ENCODE data around the gene TSHZ2. TPM values are rescaled to one million over a fixed set of nuclear protein-coding genes. Genes with fewer than 3 reads are reported as not detected.

TSHZ2 gene
- polyA plus RNA-seq, 1 donor, result 10.7 TPM

DNA sequence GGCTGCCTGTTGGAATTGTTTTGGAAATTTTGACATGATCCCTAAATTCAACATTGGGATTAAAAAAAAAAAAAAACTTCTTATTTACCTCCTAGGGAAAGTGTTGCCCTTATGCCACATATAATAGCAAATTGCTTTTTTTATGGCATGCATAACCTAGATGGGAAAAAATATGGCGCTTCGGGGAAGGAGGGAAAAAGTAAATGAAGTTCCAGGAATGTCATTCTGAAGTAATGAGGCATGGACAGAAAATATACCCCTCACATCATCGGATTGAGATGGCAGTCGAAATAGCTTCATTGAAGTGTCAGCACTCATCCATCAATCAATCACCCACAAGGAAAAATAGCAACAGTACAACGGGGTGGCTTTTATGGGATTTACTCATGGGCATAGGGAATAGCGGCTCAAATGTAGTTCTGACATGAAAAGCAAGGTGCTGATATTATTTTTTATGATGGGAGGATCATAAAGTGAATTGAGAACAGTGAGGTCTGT is 516.7 kb downstream of the TSHZ2 start:
- WGBS (ENCODE audit: insufficient coverage, low lambda C conversion rate), result 100% methylated on average over 2 of the region's 6 CpGs
- Histone ChIP-seq H3K27me3 (ENCODE audit: control insufficient read depth, insufficient read depth, low read length) (no peaks in the 10 kb centered on the region), H3K9me3 (ENCODE audit: control insufficient read depth, low read depth, low read length) (no peaks in the 10 kb centered on the region), H3K4me1 (ENCODE audit: control insufficient read depth, insufficient read depth, low read length) (no peaks in the 10 kb centered on the region), H3K4me3 (ENCODE audit: low read length) (no peak overlapping the region), H3K27ac (ENCODE audit: low read length) (no peak overlapping the region), H3K36me3 (ENCODE audit: control insufficient read depth, insufficient read depth, low read length) (no peaks in the 10 kb centered on the region)
- no peak for DNase-seq

DNA sequence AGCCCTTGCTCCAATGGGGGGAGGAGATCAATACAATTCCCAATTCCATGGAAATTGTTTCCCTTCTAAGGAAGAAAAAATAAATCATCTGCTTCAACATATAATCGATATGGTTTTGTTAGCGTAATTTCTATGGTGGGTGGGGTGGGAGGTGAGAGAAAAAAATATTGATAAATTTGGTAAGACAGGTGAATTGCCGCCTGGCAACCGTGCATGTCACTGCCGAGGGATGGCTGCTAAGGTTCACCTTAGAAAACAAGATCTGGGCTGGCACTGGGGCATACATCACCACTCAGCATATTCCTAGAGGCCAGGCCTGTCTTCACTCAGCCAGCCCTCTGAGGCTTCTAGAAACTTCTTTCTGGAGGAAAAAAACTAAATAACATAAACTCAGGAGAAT is 517.4 kb downstream of the TSHZ2 start:
- H3K4me3 ChIP-seq (ENCODE audit: low read length), result no peak overlapping the region

DNA sequence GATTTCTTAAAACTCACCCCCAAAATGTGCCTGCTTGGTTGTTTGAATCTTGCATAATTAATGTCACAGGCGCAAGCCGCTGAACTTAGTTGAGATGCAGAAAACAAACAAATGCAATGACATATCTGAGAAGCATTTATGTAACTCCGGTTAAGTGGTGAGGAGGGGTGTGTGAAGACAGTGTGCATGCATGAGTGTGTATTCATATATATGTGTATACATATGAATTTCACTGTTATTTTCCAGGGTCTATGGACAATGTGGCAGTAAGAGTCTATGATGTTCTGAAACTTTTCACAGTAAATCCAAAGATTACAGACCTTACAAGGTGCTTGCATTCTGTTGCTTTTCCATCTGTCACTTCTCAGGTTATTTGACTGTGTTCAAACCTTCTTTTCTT is 518.5 kb downstream of the TSHZ2 start:
- no peaks in the 10 kb centered on the region for H3K4me1 ChIP-seq (ENCODE audit: control insufficient read depth, insufficient read depth, low read length)
- no peaks in the 10 kb centered on the region for H3K27me3 ChIP-seq (ENCODE audit: control insufficient read depth, insufficient read depth, low read length)
- DNase-seq, result no peak
- H3K36me3 ChIP-seq (ENCODE audit: control insufficient read depth, insufficient read depth, low read length), result no peaks in the 10 kb centered on the region
- no peaks in the 10 kb centered on the region for H3K9me3 ChIP-seq (ENCODE audit: control insufficient read depth, low read depth, low read length)
- no CpG with 5 or more reads among the region's 3 CpGs for WGBS (ENCODE audit: insufficient coverage, low lambda C conversion rate)
- H3K27ac ChIP-seq (ENCODE audit: low read length), result no peak overlapping the region
- no peak overlapping the region for H3K4me3 ChIP-seq (ENCODE audit: low read length)

More for the DNA sequence above, 517.4 kb downstream of the TSHZ2 start:
- Histone ChIP-seq H3K36me3 (ENCODE audit: control insufficient read depth, insufficient read depth, low read length) (no peaks in the 10 kb centered on the region), H3K4me1 (ENCODE audit: control insufficient read depth, insufficient read depth, low read length) (no peaks in the 10 kb centered on the region), H3K27ac (ENCODE audit: low read length) (no peak overlapping the region), H3K27me3 (ENCODE audit: control insufficient read depth, insufficient read depth, low read length) (no peaks in the 10 kb centered on the region), H3K9me3 (ENCODE audit: control insufficient read depth, low read depth, low read length) (no peaks in the 10 kb centered on the region)
- DNase-seq, result no peak
- WGBS (ENCODE audit: insufficient coverage, low lambda C conversion rate), result 100% methylated on average over 2 of the region's 5 CpGs

DNA sequence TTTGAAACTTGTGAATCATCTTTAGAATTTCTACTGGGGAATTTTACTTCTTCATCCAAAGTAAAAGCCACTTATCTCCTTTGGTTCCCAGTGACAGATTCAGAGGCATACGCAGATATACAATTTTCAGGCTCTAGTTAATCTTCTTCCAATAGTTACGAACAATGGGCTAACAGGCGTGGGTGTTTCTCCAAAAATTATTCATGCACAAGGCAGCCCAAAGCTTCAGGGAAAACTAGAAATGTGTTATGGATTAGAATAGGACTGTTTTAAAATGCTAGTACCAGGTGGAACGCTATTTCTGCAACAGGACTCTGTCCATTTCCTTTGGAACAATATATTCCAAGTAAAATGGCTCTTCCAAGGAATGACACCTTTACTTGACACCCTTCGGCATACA is 519.3 kb downstream of the TSHZ2 start:
- no peak for DNase-seq
- Histone ChIP-seq H3K27ac (ENCODE audit: low read length) (no peak overlapping the region), H3K4me1 (ENCODE audit: control insufficient read depth, insufficient read depth, low read length) (no peaks in the 10 kb centered on the region), H3K9me3 (ENCODE audit: control insufficient read depth, low read depth, low read length) (no peaks in the 10 kb centered on the region), H3K27me3 (ENCODE audit: control insufficient read depth, insufficient read depth, low read length) (no peaks in the 10 kb centered on the region), H3K36me3 (ENCODE audit: control insufficient read depth, insufficient read depth, low read length) (no peaks in the 10 kb centered on the region), H3K4me3 (ENCODE audit: low read length) (no peak overlapping the region)
- whole genome bisulfite sequencing (ENCODE audit: insufficient coverage, low lambda C conversion rate), result 100% methylated on average over 1 of the region's 5 CpGs

DNA sequence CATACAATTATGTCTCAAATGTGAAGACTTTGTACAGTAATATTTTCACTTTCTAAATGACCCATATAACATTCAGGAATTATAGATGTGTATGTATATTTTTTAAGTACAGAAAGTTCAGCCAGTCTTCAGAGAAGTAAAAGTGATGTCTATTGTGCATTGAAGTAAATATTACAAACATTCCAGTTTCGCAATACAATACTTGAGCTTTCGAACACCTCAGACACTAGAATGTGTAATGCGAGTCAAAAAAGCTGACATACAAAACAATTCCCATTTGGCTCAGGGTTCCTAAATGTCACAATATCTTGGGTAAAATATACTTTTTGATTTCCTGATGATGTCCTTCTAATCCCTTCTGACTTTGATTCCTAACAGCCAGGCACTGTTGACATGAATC is 520.1 kb downstream of the TSHZ2 start:
- H3K4me3 ChIP-seq (ENCODE audit: low read length), result no peak overlapping the region
- no peaks in the 10 kb centered on the region for H3K27me3 ChIP-seq (ENCODE audit: control insufficient read depth, insufficient read depth, low read length)
- no peaks in the 10 kb centered on the region for H3K4me1 ChIP-seq (ENCODE audit: control insufficient read depth, insufficient read depth, low read length)
- no peaks in the 10 kb centered on the region for H3K9me3 ChIP-seq (ENCODE audit: control insufficient read depth, low read depth, low read length)
- DNase-seq, result no peak
- WGBS (ENCODE audit: insufficient coverage, low lambda C conversion rate), result no CpG with 5 or more reads among the region's 3 CpGs
- no peaks in the 10 kb centered on the region for H3K36me3 ChIP-seq (ENCODE audit: control insufficient read depth, insufficient read depth, low read length)
- H3K27ac ChIP-seq (ENCODE audit: low read length), result no peak overlapping the region

DNA sequence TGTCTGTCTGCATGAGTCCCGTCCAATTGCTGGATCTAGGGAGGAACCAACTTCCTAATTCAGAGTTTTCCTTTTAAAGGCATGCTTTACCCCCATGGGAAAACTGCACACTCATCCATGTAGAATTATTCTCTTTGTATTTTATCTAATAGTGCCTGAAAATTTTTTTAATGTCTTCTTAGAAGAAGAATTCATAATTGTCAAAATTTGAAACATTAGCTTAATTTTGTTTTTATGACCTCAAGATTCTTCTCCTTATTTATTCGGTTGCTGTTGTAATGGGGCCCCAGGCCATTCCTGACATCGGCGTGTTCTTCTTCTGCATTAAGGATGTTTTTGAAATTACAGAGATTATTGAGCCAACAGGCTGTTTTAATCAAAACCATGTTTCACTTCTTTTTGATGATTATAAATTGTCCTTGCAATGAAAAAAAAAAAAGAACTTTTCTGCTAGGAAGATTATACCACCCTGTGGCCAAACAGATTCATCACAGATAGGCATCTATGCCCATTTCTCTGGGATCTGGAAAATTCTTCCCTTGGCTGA is 521.2 kb downstream of the TSHZ2 start:
- Histone ChIP-seq H3K9me3 (ENCODE audit: control insufficient read depth, low read depth, low read length) (no peaks in the 10 kb centered on the region), H3K27ac (ENCODE audit: low read length) (no peak overlapping the region), H3K4me3 (ENCODE audit: low read length) (no peak overlapping the region), H3K36me3 (ENCODE audit: control insufficient read depth, insufficient read depth, low read length) (no peaks in the 10 kb centered on the region), H3K27me3 (ENCODE audit: control insufficient read depth, insufficient read depth, low read length) (no peaks in the 10 kb centered on the region), H3K4me1 (ENCODE audit: control insufficient read depth, insufficient read depth, low read length) (no peaks in the 10 kb centered on the region)
- WGBS (ENCODE audit: insufficient coverage, low lambda C conversion rate), result 73% methylated on average over 2 of the region's 4 CpGs
- DNase-seq, result no peak

DNA sequence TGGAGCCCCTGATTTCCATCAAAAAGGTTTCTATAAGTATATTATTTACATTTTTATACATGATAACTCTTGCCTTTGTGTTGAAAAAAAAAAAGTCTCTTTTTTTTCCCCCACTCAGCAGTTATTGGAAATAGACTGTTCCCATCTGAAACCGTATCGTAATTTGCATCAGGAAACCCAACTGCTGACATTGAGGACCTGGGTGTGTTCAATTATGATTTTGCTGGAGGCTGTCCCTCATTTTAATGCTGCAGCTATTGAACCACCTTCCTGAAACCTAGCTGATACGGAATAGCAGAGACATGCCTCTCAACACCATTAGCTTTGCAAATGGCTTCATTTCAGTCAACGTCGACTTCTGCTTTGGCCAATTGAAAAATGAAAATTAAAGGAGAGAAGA is 522.6 kb downstream of the TSHZ2 start:
- 87% methylated on average over 3 of the region's 5 CpGs for WGBS (ENCODE audit: insufficient coverage, low lambda C conversion rate)
- no peaks in the 10 kb centered on the region for H3K4me1 ChIP-seq (ENCODE audit: control insufficient read depth, insufficient read depth, low read length)
- H3K27ac ChIP-seq (ENCODE audit: low read length), result no peak overlapping the region
- H3K27me3 ChIP-seq (ENCODE audit: control insufficient read depth, insufficient read depth, low read length), result no peaks in the 10 kb centered on the region
- H3K9me3 ChIP-seq (ENCODE audit: control insufficient read depth, low read depth, low read length), result no peaks in the 10 kb centered on the region
- no peak overlapping the region for H3K4me3 ChIP-seq (ENCODE audit: low read length)
- no peak for DNase-seq
- H3K36me3 ChIP-seq (ENCODE audit: control insufficient read depth, insufficient read depth, low read length), result no peaks in the 10 kb centered on the region

DNA sequence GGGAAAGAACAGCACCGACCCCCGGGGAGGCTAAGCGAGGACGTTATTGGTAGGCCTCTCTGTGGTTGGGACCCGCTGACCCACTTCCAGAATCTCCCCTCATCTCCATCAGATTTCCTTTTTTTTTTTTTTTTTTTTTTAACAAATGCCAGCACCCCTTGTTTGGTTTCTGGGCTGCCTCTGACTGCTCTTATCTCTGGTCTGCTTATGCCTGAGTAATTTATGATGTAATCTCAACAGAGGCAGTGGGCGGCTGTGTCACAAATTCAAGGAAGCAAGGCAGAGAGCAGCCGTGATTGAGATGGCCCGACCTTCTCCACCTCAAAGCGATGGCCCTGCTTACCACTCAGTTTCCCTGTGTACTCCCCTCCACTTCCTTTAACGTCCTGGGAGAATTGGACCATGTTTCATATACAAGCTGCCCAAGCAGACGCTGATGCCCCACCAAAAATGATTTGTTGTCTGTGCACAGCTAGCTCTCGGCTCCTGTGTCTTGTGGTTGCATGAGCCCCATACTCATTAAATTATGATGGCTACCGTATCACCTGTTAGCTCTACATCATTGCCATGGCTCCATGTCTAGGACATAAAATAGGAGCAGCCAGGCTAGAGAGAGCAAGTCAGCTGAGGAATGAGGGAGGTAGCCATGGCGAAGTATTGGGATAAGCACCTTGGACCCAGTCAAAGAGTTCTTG is 523.4 kb downstream of the TSHZ2 start:
- no peaks in the 10 kb centered on the region for H3K36me3 ChIP-seq (ENCODE audit: control insufficient read depth, insufficient read depth, low read length)
- WGBS (ENCODE audit: insufficient coverage, low lambda C conversion rate), result no CpG with 5 or more reads among the region's 14 CpGs
- no peaks in the 10 kb centered on the region for H3K27me3 ChIP-seq (ENCODE audit: control insufficient read depth, insufficient read depth, low read length)
- no peaks in the 10 kb centered on the region for H3K4me1 ChIP-seq (ENCODE audit: control insufficient read depth, insufficient read depth, low read length)
- no peak for DNase-seq
- H3K27ac ChIP-seq (ENCODE audit: low read length), result no peak overlapping the region
- no peaks in the 10 kb centered on the region for H3K9me3 ChIP-seq (ENCODE audit: control insufficient read depth, low read depth, low read length)
- no peak overlapping the region for H3K4me3 ChIP-seq (ENCODE audit: low read length)

DNA sequence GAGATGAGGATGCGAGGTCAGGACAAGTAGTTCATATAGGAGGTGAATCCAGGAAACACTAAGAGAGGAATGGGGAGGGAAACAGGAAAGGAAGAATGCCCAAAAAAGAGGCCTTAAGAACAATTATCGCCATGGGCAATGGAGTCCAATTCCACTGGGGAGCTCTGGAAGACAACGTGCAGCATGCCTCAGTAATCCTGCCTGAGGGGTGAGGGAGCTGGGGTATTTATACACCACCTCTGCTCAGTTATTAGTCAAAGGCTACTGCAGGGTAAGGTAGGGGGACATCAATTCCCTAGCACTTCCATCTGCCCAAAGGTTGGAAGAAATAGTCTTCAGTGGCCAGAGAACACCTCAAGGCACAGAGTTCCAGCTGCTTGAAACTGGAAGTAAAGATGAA is 525.1 kb downstream of the TSHZ2 start:
- Histone ChIP-seq H3K4me3 (ENCODE audit: low read length) (no peak overlapping the region), H3K27me3 (ENCODE audit: control insufficient read depth, insufficient read depth, low read length) (no peaks in the 10 kb centered on the region), H3K9me3 (ENCODE audit: control insufficient read depth, low read depth, low read length) (no peaks in the 10 kb centered on the region), H3K27ac (ENCODE audit: low read length) (no peak overlapping the region), H3K36me3 (ENCODE audit: control insufficient read depth, insufficient read depth, low read length) (no peaks in the 10 kb centered on the region), H3K4me1 (ENCODE audit: control insufficient read depth, insufficient read depth, low read length) (no peaks in the 10 kb centered on the region)
- no peak for DNase-seq
- 100% methylated on average over 1 of the region's 3 CpGs for WGBS (ENCODE audit: insufficient coverage, low lambda C conversion rate)

DNA sequence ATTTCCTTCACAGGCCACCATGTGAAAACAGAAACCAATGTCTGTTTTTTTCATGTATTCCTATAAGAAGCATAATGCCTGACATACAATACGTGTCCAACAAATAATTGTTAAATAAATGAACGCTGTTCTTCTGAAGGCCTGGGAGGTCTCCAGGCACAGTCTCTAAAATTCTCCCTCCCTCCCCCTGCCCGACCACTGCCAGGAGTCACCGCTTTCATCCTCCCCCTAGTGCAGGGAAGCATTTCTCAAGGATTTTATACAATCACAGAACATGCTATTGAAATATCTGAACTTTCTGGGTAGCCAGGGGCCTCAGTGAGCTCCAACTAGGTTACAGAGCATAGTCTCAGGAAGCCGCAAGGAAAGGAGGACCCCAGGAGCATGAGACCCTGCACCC is 526.2 kb downstream of the TSHZ2 start:
- H3K27me3 ChIP-seq (ENCODE audit: control insufficient read depth, insufficient read depth, low read length), result no peaks in the 10 kb centered on the region
- no peaks in the 10 kb centered on the region for H3K36me3 ChIP-seq (ENCODE audit: control insufficient read depth, insufficient read depth, low read length)
- no CpG with 5 or more reads among the region's 5 CpGs for WGBS (ENCODE audit: insufficient coverage, low lambda C conversion rate)
- no peaks in the 10 kb centered on the region for H3K4me1 ChIP-seq (ENCODE audit: control insufficient read depth, insufficient read depth, low read length)
- H3K27ac ChIP-seq (ENCODE audit: low read length), result no peak overlapping the region
- DNase-seq, result no peak
- H3K4me3 ChIP-seq (ENCODE audit: low read length), result no peak overlapping the region
- H3K9me3 ChIP-seq (ENCODE audit: control insufficient read depth, low read depth, low read length), result no peaks in the 10 kb centered on the region

DNA sequence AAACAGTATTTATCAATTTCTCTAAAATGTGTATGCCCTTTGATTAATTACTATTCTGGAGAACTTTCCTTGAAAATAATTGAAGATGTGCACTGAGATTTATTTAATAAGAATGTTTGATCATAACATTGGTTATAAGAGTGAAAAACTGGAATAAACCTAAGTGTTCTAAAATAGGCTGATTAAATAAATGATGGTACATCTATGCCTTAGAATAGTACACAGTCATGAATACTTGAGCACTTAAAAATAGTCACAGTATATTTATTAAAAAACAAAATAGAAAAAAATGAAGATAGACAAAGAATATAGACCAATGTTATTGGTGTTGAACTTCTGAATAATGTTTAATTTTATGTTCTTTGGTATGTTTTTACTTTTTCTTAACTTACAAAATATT is 528.5 kb downstream of the TSHZ2 start:
- Histone ChIP-seq H3K27ac (ENCODE audit: low read length) (no peak overlapping the region), H3K4me1 (ENCODE audit: control insufficient read depth, insufficient read depth, low read length) (no peaks in the 10 kb centered on the region), H3K4me3 (ENCODE audit: low read length) (no peak overlapping the region), H3K27me3 (ENCODE audit: control insufficient read depth, insufficient read depth, low read length) (no peaks in the 10 kb centered on the region), H3K9me3 (ENCODE audit: control insufficient read depth, low read depth, low read length) (peaks cover 3% of the 10 kb centered on the region), H3K36me3 (ENCODE audit: control insufficient read depth, insufficient read depth, low read length) (no peaks in the 10 kb centered on the region)
- no peak for DNase-seq

Measured in large intestine (tissue), 3 donors.